K562 (cell line): ENCODE results near the gene PRMT3. TPM values are rescaled to one million over a fixed set of nuclear protein-coding genes. Genes with fewer than 3 reads are reported as not detected.

Experiments
- CUX1 ChIP-seq: fragments of 200-800 bp; sonication (Bioruptor generic); IDR thresholded peaks from 2 replicates; pipeline ENCODE4 v1.6.1; 2016; ENCODE audit warnings: missing genetic modification characterization, missing compliant biosample characterization
- GATAD2B ChIP-seq: fragments of 450-650 bp; IDR thresholded peaks from 2 replicates; pipeline ENCODE4 v1.6.1; 2017; ENCODE audit warnings: mild to moderate bottlenecking, borderline replicate concordance
- ZFP1 ChIP-seq: fragments of 450-650 bp; formaldehyde crosslinking; IDR thresholded peaks from 2 replicates; pipeline ENCODE4 v1.4.0; 2020; ENCODE audit warnings: mild to moderate bottlenecking, mixed read lengths
- polyA plus RNA-seq, 8 experiments: library from polyadenylated mRNA; depleted of rRNA in 4 of 8; stranded (reverse) in 5 of 8; unstranded in 3 of 8; fragments of >200 nt; fragmentation: Nextera tagmentation in 2 of 8; fragmentation: Illumina TruSeq in 1 of 8; extraction: Ambion mirVana in 2 of 8; extraction: Trizol in 1 of 8; gene quantifications; 2 replicates each; pipeline versions ENCODE4 v1.2.1 to v1.2.3, GENCODE V29; 2011 to 2014; ENCODE audit warnings: inconsistent platforms in 1 of 8, missing spikeins in 1 of 8
- total RNA-seq, 7 experiments: library from RNA; depleted of rRNA in 6 of 7; stranded (reverse); fragments of >200 nt in 6 of 7; fragmentation: Illumina TruSeq in 2 of 7; extraction: Trizol in 2 of 7; gene quantifications; 2 replicates each; pipeline versions ENCODE4 v1.2.1 to v1.2.3, GENCODE V29; 2011 to 2021; ENCODE audit warnings: low replicate concordance in 1 of 7
- TF ChIP-seq, protein P1 (sequence below): fragments of 450-650 bp; IDR thresholded peaks from 2 replicates; pipeline ENCODE4 v1.6.1; 2016; ENCODE audit warnings: mild to moderate bottlenecking, moderate library complexity

PRMT3 gene
- total and polyA plus RNA-seq, 9 of the 15 experiments (the other 6 are each of a cell fraction or from before 2014, with no cell fraction given) = 24.0 to 62.1 (median 44.7) TPM

- TF ChIP-seq, protein P1, sequence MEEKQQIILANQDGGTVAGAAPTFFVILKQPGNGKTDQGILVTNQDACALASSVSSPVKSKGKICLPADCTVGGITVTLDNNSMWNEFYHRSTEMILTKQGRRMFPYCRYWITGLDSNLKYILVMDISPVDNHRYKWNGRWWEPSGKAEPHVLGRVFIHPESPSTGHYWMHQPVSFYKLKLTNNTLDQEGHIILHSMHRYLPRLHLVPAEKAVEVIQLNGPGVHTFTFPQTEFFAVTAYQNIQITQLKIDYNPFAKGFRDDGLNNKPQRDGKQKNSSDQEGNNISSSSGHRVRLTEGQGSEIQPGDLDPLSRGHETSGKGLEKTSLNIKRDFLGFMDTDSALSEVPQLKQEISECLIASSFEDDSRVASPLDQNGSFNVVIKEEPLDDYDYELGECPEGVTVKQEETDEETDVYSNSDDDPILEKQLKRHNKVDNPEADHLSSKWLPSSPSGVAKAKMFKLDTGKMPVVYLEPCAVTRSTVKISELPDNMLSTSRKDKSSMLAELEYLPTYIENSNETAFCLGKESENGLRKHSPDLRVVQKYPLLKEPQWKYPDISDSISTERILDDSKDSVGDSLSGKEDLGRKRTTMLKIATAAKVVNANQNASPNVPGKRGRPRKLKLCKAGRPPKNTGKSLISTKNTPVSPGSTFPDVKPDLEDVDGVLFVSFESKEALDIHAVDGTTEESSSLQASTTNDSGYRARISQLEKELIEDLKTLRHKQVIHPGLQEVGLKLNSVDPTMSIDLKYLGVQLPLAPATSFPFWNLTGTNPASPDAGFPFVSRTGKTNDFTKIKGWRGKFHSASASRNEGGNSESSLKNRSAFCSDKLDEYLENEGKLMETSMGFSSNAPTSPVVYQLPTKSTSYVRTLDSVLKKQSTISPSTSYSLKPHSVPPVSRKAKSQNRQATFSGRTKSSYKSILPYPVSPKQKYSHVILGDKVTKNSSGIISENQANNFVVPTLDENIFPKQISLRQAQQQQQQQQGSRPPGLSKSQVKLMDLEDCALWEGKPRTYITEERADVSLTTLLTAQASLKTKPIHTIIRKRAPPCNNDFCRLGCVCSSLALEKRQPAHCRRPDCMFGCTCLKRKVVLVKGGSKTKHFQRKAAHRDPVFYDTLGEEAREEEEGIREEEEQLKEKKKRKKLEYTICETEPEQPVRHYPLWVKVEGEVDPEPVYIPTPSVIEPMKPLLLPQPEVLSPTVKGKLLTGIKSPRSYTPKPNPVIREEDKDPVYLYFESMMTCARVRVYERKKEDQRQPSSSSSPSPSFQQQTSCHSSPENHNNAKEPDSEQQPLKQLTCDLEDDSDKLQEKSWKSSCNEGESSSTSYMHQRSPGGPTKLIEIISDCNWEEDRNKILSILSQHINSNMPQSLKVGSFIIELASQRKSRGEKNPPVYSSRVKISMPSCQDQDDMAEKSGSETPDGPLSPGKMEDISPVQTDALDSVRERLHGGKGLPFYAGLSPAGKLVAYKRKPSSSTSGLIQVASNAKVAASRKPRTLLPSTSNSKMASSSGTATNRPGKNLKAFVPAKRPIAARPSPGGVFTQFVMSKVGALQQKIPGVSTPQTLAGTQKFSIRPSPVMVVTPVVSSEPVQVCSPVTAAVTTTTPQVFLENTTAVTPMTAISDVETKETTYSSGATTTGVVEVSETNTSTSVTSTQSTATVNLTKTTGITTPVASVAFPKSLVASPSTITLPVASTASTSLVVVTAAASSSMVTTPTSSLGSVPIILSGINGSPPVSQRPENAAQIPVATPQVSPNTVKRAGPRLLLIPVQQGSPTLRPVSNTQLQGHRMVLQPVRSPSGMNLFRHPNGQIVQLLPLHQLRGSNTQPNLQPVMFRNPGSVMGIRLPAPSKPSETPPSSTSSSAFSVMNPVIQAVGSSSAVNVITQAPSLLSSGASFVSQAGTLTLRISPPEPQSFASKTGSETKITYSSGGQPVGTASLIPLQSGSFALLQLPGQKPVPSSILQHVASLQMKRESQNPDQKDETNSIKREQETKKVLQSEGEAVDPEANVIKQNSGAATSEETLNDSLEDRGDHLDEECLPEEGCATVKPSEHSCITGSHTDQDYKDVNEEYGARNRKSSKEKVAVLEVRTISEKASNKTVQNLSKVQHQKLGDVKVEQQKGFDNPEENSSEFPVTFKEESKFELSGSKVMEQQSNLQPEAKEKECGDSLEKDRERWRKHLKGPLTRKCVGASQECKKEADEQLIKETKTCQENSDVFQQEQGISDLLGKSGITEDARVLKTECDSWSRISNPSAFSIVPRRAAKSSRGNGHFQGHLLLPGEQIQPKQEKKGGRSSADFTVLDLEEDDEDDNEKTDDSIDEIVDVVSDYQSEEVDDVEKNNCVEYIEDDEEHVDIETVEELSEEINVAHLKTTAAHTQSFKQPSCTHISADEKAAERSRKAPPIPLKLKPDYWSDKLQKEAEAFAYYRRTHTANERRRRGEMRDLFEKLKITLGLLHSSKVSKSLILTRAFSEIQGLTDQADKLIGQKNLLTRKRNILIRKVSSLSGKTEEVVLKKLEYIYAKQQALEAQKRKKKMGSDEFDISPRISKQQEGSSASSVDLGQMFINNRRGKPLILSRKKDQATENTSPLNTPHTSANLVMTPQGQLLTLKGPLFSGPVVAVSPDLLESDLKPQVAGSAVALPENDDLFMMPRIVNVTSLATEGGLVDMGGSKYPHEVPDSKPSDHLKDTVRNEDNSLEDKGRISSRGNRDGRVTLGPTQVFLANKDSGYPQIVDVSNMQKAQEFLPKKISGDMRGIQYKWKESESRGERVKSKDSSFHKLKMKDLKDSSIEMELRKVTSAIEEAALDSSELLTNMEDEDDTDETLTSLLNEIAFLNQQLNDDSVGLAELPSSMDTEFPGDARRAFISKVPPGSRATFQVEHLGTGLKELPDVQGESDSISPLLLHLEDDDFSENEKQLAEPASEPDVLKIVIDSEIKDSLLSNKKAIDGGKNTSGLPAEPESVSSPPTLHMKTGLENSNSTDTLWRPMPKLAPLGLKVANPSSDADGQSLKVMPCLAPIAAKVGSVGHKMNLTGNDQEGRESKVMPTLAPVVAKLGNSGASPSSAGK = peak; percentile 38; the same call in 1 of the 2 replicates
- TF ChIP-seq ZFP1 (CRISPR knock-in tag) (no peak), GATAD2B (0 out of 2 replicates have a peak, but pooled peaks have one; percentile 32), CUX1 (CRISPR knock-in tag) (no peak)
Observed at GRCh38 chr11:20367313-20367948, 20.1 kb upstream of the PRMT3 start (continued).
